Measurements from ENCODE around the gene DOP1A. TPM values are rescaled to one million over a fixed set of nuclear protein-coding genes. Genes with fewer than 3 reads are reported as not detected.
A peak's percentile ranks its signal among the peaks of the same experiment; 100 is the strongest.
"Not testable (repeated sequence)": the region's sequence is repeated elsewhere in the genome, so short reads cannot be mapped to it uniquely, and the experiment has no call there.

The DOP1A gene
- total and polyA plus RNA-seq, 2 of the 4 experiments (the other 2 are of a cell fraction) = 6.0 to 32.4 TPM

GRCh38 chr6:83191974-83192373 is 124.5 kb downstream of the DOP1A start:
- Histone ChIP-seq H3K4me2 (ENCODE audit: low read depth, low read length) (peak overlapping the region; percentile 99), H4K20me1 (ENCODE audit: insufficient read depth, low read length) (peaks cover 28% of the 10 kb centered on the region), H3K79me1 (ENCODE audit: low read depth in 1 of 2, low read length in 2 of 2) (peaks cover 18 to 47% of the 10 kb centered on the region in 2 experiments), H3K36me3 (ENCODE audit: control insufficient read depth, insufficient read depth, low read length) (peaks cover 17% of the 10 kb centered on the region), H4K8ac (ENCODE audit: low read depth in 2 of 2, low read length in 2 of 2) (peak overlapping the region in 1 of 2 experiments; percentile 24; a peak in 1 of 4 replicates), H3K23ac (ENCODE audit: low read depth, low read length) (peak overlapping the region; percentile 63), H3K9me1 (ENCODE audit: insufficient read depth, low read length) (peaks cover 12% of the 10 kb centered on the region; the same call in 1 of the 2 replicates), H3K9ac (ENCODE audit: low read depth, low read length) (peak overlapping the region; percentile 97; the same call in 1 of the 2 replicates), H3K4me3 (ENCODE audit: insufficient read depth, low read depth, low read length) (peak overlapping the region; percentile 91), H3K14ac (replicated peaks; ENCODE audit: low read depth, low read length) (peak overlapping the region; percentile 22; the same call in 1 of the 2 replicates), H3K4ac (ENCODE audit: low read depth, low read length) (peak overlapping the region; percentile 25; the same call in 1 of the 2 replicates)
- dilution Hi-C loops (cut with HindIII; ENCODE audit: low sequenced_read_pairs, unreplicated experiment); H3K4me1 ChIP-seq (ENCODE audit: control insufficient read depth, insufficient read depth, low read length); H4K91ac ChIP-seq (ENCODE audit: insufficient read depth, low read depth, low read length); H3K27me3 ChIP-seq (ENCODE audit: control insufficient read depth, insufficient read depth, low read length); H2BK15ac ChIP-seq (ENCODE audit: low read depth, low read length); H2BK5ac ChIP-seq (ENCODE audit: low read depth, low read length, poor library complexity, severe bottlenecking); DNase-seq; H2BK120ac ChIP-seq (ENCODE audit: low read depth, low read length); intact Hi-C loops (cut with micrococcal nuclease); H3K27ac ChIP-seq (ENCODE audit: insufficient read depth, low read length); POLR2A ChIA-PET (ENCODE audit: unreplicated experiment); H2BK20ac ChIP-seq (ENCODE audit: low read depth, low read length); H3K56ac ChIP-seq (ENCODE audit: extremely low read depth, insufficient read depth, low read length); H3K18ac ChIP-seq (ENCODE audit: low read depth, low read length); H2AK5ac ChIP-seq (ENCODE audit: low read depth, low read length); ATAC-seq (ENCODE audit: low read depth); H3K9me3 ChIP-seq (ENCODE audit: control insufficient read depth, insufficient read depth, low read length); BruUV-seq (replicated peaks); H2AFZ ChIP-seq (replicated peaks; ENCODE audit: low read length, poor library complexity); H4K5ac ChIP-seq (ENCODE audit: low read depth, low read length); H2AK9ac ChIP-seq (replicated peaks; ENCODE audit: low read depth, low read length, poor library complexity): not testable (repeated sequence)
- 93% methylated on average over 10 of the region's 18 CpGs; no CpG with 5 or more reads in 1 of the 2 experiments for WGBS, 2 experiments (ENCODE audit: extremely low coverage in 2 of 2, insufficient read length in 1 of 2)
- in situ Hi-C loops (cut with MboI; ENCODE audit: low sequenced_read_pairs) = loop anchor here (10.0 kb wide), 1 partner anchor 947 kb away; the partner anchor contains the start of gene IBTK
- CTCF ChIA-PET = interaction anchor here (0.6 kb wide), 1 partner anchor 494 kb away, joined by 4 read pairs; no protein-coding TSS in a partner anchor

Measured in IMR-90 (cell line).